Right cardiac atrium (tissue), 5 donors: ENCODE measurements around the gene THBS4. TPM values are rescaled to one million over a fixed set of nuclear protein-coding genes. Genes with fewer than 3 reads are reported as not detected.

Experiments
- ATAC-seq, 2 donors: fragments of 200-7000 bp; cut with Tn5 transposase; one replicate each; pipeline versions ENCODE4 v1.8.0 to v1.9.1; 2020; ENCODE audit warnings: moderate library complexity in 2 of 2, mild to moderate bottlenecking in 1 of 2
- DNase-seq, 3 donors: peaks; one replicate each; pipeline ENCODE4 v3.0.0-alpha.2; 2020
- H3K27ac ChIP-seq: one replicate; pipeline ENCODE4 v1.5.1; 2013; ENCODE audit warnings: mild to moderate bottlenecking, low read length, control low read depth, moderate library complexity
- H3K27me3 ChIP-seq: one replicate; pipeline ENCODE4 v1.6.1; 2013; ENCODE audit not compliant: control insufficient read depth, insufficient read depth
- H3K4me1 ChIP-seq: one replicate; pipeline ENCODE4 v1.6.1; 2013; ENCODE audit warnings: low read length; ENCODE audit not compliant: control insufficient read depth, insufficient read depth
- H3K4me3 ChIP-seq: one replicate; pipeline ENCODE4 v1.5.1; 2013; ENCODE audit warnings: low read length, control low read depth
- H3K9me3 ChIP-seq: one replicate; pipeline ENCODE4 v1.6.1; 2013; ENCODE audit warnings: low read length; ENCODE audit not compliant: control insufficient read depth
- WGBS: extraction: QIAGEN DNeasy Blood & Tissue Kit; methylation state at CpG from one replicate; pipeline ENCODE4 v1.1.7; 2013; 5-methylcytosine and 5-hydroxymethylcytosine counted together
- intact Hi-C, 4 donors: fragments of 100-400 bp; cut with DNase I; formaldehyde crosslinking; loops; one replicate each; pipeline versions ENCODE4 v1.11.0 to v1.14.0; 2022 to 2023
- polyA plus RNA-seq: library from polyadenylated mRNA; stranded (reverse); fragments of 200-250 nt; gene quantifications from one replicate; pipeline ENCODE4 v1.2.3, GENCODE V29; 2013
- total RNA-seq, 4 donors: library from RNA; stranded (reverse); fragmentation: NEBNext Ultra II Directional; extraction: Animal tissue kit (Norgen Biotek cat#: 25700); gene quantifications; one replicate each; pipeline ENCODE4 v1.2.1, GENCODE V29; 2021
- donor health status: healthy with polysubstance abuse.
- donor health status: DM: no; HTN: yes; CAD: no.
- donor health status: DM: no; HTN: no; CAD: no.
- donor health status: DM: no; HTN: yes; CAD: no; lungs with severe emphysema.
- donor health status: DM: yes; HTN: yes; CAD: no.

THBS4 gene
- total and polyA plus RNA-seq, 5 donors = 2.6 to 9.1 (median 4.5) TPM

- intact Hi-C loops = no loop called here
- ATAC-seq (no peak), DNase-seq (no peak)
- Histone ChIP-seq H3K27me3 (no peaks in the 10 kb centered on the region), H3K4me1 (no peaks in the 10 kb centered on the region), H3K4me3 (no peak overlapping the region), H3K9me3 (no peaks in the 10 kb centered on the region), H3K27ac (no peak overlapping the region)
- 80% methylated on average over 2 of the region's 2 CpGs for WGBS
Observed at GRCh38 chr5:80119372-80119771, 84.2 kb downstream of the THBS4 start.

GRCh38 chr5:80122579-80122978 lies 87.4 kb downstream of the THBS4 start:
- Histone ChIP-seq H3K9me3 (no peaks in the 10 kb centered on the region), H3K27ac (no peak overlapping the region), H3K27me3 (no peaks in the 10 kb centered on the region), H3K4me3 (no peak overlapping the region), H3K4me1 (no peaks in the 10 kb centered on the region)
- peak in 1 of 2 donors; percentile 14 for ATAC-seq
- intact Hi-C loops = no loop called here
- no peak for DNase-seq
- 81% methylated on average over 2 of the region's 2 CpGs for WGBS

- Histone ChIP-seq H3K27me3 (no peaks in the 10 kb centered on the region), H3K9me3 (no peaks in the 10 kb centered on the region), H3K27ac (no peak overlapping the region), H3K4me3 (no peak overlapping the region), H3K4me1 (no peaks in the 10 kb centered on the region)
- ATAC-seq = no peak
- intact Hi-C loops = no loop called here
- no peak for DNase-seq
- 87% methylated on average over 9 of the region's 9 CpGs for WGBS
Observed at GRCh38 chr5:80124121-80124918, 89.2 kb downstream of the THBS4 start.

- ATAC-seq = peak in 1 of 2 donors; percentile 41
- intact Hi-C loops = no loop called here
- no peaks in the 10 kb centered on the region for H3K27me3 ChIP-seq
- no peak overlapping the region for H3K27ac ChIP-seq
- no peak for DNase-seq
- no peaks in the 10 kb centered on the region for H3K9me3 ChIP-seq
- no peak overlapping the region for H3K4me3 ChIP-seq
- H3K4me1 ChIP-seq = no peaks in the 10 kb centered on the region
- 85% methylated on average over 11 of the region's 11 CpGs for WGBS
Observed at GRCh38 chr5:80125022-80125961, 90.1 kb downstream of the THBS4 start.

GRCh38 chr5:80125962-80126480 lies 90.9 kb downstream of the THBS4 start:
- H3K4me3 ChIP-seq = no peak overlapping the region
- no peak overlapping the region for H3K27ac ChIP-seq
- no peaks in the 10 kb centered on the region for H3K27me3 ChIP-seq
- no peaks in the 10 kb centered on the region for H3K4me1 ChIP-seq
- intact Hi-C loops = no loop called here
- H3K9me3 ChIP-seq = no peaks in the 10 kb centered on the region
- ATAC-seq (peak; percentile 54 to 62), DNase-seq (no peak)
- WGBS = 69% methylated on average over 4 of the region's 4 CpGs

- intact Hi-C loops = no loop called here
- Histone ChIP-seq H3K27ac (no peak overlapping the region), H3K9me3 (no peaks in the 10 kb centered on the region), H3K27me3 (no peaks in the 10 kb centered on the region), H3K4me1 (no peaks in the 10 kb centered on the region), H3K4me3 (no peak overlapping the region)
- peak; percentile 48 to 57 for ATAC-seq
- WGBS = 91% methylated on average over 4 of the region's 4 CpGs
- DNase-seq = no peak
Observed at GRCh38 chr5:80127116-80127552, 92.0 kb downstream of the THBS4 start.

GRCh38 chr5:80128141-80128540 lies 93.0 kb downstream of the THBS4 start:
- H3K4me3 ChIP-seq = no peak overlapping the region
- H3K9me3 ChIP-seq = no peaks in the 10 kb centered on the region
- H3K27ac ChIP-seq = no peak overlapping the region
- H3K4me1 ChIP-seq = no peaks in the 10 kb centered on the region
- WGBS = 32% methylated on average over 2 of the region's 2 CpGs
- no peaks in the 10 kb centered on the region for H3K27me3 ChIP-seq
- ATAC-seq (no peak), DNase-seq (no peak)
- intact Hi-C loops = no loop called here

GRCh38 chr5:80129146-80129545 lies 94.0 kb downstream of the THBS4 start:
- ATAC-seq (no peak), DNase-seq (no peak)
- H3K27ac ChIP-seq = no peak overlapping the region
- no peaks in the 10 kb centered on the region for H3K9me3 ChIP-seq
- WGBS = 94% methylated on average over 5 of the region's 5 CpGs
- no peaks in the 10 kb centered on the region for H3K27me3 ChIP-seq
- no peak overlapping the region for H3K4me3 ChIP-seq
- intact Hi-C loops = no loop called here
- H3K4me1 ChIP-seq = no peaks in the 10 kb centered on the region

Other genes starting within 250 kb of the THBS4 start
- gene MTX3, start 44.1 kb upstream of the THBS4 start, total RNA-seq = 10 to 100 TPM; 10.4 to 13.7 (median 11.0) TPM
- 3.7 TPM for gene MTX3, start 44.1 kb upstream of the THBS4 start, polyA plus RNA-seq
- gene SERINC5, start 220.7 kb downstream of the THBS4 start, total RNA-seq = 10 to 100 TPM; 11.1 to 13.4 (median 12.4) TPM
- 3.5 TPM for gene SERINC5, start 220.7 kb downstream of the THBS4 start, polyA plus RNA-seq